ENCODE data around the gene GLIS2. TPM values are rescaled to one million over a fixed set of nuclear protein-coding genes. Genes with fewer than 3 reads are reported as not detected.

The GLIS2 gene
- polyA plus RNA-seq, 1 experiment: 2.2 TPM

DNA sequence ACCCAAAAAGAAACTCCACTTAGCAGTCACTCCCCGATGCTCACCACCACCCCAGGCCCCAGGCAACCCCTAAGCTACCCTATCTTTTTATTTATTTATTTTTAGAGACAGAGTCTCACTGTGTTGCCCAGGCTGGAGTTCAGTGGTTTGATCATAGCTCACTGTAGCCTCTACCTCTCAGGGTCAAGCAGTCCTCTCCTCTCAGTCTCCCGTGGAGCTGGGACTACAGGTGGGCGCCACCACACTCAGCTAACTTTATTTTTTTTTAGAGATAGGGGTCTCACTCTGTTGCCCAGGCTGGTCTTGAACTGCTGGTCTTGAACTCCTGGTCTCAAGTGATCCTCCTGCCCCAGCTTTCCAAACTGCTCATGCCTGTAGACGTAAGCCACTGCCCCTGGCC is 14.7 kb upstream of the GLIS2 start:
- CTCF ChIA-PET: interaction anchor here (0.7 to 1.0 kb wide), 2 partner anchors 9 to 47 kb away, joined by 3 read pairs; no protein-coding TSS in a partner anchor
- TF ChIP-seq, protein P1, sequence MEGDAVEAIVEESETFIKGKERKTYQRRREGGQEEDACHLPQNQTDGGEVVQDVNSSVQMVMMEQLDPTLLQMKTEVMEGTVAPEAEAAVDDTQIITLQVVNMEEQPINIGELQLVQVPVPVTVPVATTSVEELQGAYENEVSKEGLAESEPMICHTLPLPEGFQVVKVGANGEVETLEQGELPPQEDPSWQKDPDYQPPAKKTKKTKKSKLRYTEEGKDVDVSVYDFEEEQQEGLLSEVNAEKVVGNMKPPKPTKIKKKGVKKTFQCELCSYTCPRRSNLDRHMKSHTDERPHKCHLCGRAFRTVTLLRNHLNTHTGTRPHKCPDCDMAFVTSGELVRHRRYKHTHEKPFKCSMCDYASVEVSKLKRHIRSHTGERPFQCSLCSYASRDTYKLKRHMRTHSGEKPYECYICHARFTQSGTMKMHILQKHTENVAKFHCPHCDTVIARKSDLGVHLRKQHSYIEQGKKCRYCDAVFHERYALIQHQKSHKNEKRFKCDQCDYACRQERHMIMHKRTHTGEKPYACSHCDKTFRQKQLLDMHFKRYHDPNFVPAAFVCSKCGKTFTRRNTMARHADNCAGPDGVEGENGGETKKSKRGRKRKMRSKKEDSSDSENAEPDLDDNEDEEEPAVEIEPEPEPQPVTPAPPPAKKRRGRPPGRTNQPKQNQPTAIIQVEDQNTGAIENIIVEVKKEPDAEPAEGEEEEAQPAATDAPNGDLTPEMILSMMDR (IDR thresholded peaks at IDR 0.05; ENCODE audit: low read depth, low read length): no peak
- Histone ChIP-seq H3K27me3 (ENCODE audit: control insufficient read depth, insufficient read depth, low read length) (no peaks in the 10 kb centered on the region), H3K27ac (ENCODE audit: low read depth, low read length) (no peak overlapping the region), H3K4me3 (ENCODE audit: low read depth, low read length) (no peak overlapping the region), H3K9me3 (ENCODE audit: control insufficient read depth, insufficient read depth, low read length) (no peaks in the 10 kb centered on the region; the same call in 1 of the 2 replicates)
- DNase-seq (ENCODE audit: low read depth, low spot score): no peak
- POLR2A ChIA-PET: interaction anchor here (0.7 kb wide), 1 partner anchor 8 kb away, joined by 3 read pairs; no protein-coding TSS in a partner anchor

DNA sequence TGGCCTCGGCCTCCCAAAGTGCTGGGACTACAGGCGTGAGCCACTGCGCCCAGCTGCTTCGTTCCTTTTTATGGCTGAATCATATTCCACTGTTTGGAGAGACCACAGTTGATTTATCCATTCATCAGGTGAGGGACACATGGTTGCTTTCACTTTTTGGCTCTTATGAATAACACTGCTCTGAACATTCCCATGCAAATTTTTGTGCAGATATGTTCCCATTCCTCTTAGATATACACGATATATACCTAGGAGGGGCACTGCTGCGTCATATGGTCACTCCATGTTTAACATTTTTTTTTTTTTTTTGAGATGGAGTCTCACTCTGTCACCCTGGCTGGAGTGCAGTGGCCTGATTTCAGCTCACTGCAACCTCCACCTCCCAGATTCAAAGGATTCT is 13.9 kb upstream of the GLIS2 start:
- ChIA-PET CTCF (interaction anchor here (0.6 to 1.0 kb wide), 3 partner anchors 8 to 48 kb away, joined by 3 read pairs; no protein-coding TSS in a partner anchor), POLR2A (no interaction called here)
- TF ChIP-seq, protein P1 (IDR thresholded peaks at IDR 0.05; ENCODE audit: low read depth, low read length): no peak
- Histone ChIP-seq H3K4me3 (ENCODE audit: low read depth, low read length) (no peak overlapping the region), H3K27me3 (ENCODE audit: control insufficient read depth, insufficient read depth, low read length) (no peaks in the 10 kb centered on the region), H3K9me3 (ENCODE audit: control insufficient read depth, insufficient read depth, low read length) (no peaks in the 10 kb centered on the region; the same call in 1 of the 2 replicates), H3K27ac (ENCODE audit: low read depth, low read length) (no peak overlapping the region)
- DNase-seq (ENCODE audit: low read depth, low spot score): no peak

DNA sequence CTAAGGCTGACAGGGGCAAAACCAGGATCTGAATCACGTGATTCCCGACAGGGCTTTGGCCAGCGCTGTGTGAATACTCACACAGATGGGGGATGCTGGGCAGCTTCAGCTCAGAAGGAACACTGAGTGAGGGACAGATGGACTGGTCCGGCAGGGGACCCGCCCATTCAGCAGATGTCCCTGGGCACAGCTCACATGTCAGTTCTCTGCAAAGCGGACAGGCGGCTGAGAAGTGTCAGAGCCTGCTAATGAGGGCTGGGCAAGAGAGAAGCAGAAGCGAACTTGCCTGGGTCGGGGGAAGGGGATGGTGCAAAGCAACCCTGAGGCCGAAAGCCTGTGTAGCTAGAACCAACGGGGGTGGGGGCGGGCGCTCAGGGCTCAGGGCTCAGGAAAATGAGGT is 11.9 kb upstream of the GLIS2 start:
- Histone ChIP-seq H3K4me3 (ENCODE audit: low read depth, low read length) (no peak overlapping the region), H3K27me3 (ENCODE audit: control insufficient read depth, insufficient read depth, low read length) (no peaks in the 10 kb centered on the region), H3K9me3 (ENCODE audit: control insufficient read depth, insufficient read depth, low read length) (no peaks in the 10 kb centered on the region; the same call in 1 of the 2 replicates), H3K27ac (ENCODE audit: low read depth, low read length) (no peak overlapping the region)
- no peak for DNase-seq (ENCODE audit: low read depth, low spot score)
- ChIA-PET POLR2A (no interaction called here), CTCF (interaction anchor here (0.7 to 1.7 kb wide), 2 partner anchors 15 to 50 kb away, joined by 5 to 10 read pairs; no protein-coding TSS in a partner anchor)
- TF ChIP-seq, protein P1 (IDR thresholded peaks at IDR 0.05; ENCODE audit: low read depth, low read length): no peak

DNA sequence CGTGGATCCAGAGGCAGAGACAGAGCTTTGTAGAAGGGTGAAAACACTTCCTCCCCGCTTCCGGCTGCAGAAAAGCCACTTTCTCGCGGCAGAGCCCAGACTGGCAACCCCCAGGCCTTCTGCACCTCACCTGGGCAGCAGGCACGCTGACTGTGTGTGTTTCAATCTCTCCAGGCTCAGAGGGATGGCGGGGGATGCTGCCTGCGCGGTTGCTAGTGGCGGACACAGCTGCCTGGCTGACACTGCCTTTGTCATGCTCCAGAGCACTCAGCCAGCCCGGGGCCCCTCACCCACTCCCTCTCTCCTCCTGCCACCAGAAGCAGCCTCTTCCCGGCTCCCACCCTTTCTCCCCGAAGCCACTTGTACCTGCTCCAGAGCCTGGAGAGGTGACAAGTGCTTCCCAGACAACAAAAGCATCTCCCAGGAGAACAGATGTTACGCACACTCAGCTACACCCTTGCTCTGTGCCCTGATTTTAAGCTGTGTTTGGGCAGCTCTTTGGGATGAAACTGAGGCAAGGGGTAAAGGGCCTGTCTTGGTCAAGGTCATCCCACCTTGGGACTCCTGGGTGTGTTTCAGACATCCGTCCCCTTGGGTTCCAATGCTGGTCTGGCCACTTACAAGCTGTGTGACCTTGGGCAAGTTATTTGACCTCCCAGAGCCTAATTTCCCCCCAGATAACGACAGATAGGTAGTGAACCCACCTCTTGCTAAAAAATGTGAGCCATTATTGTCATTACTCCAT is 9.2 kb upstream of the GLIS2 start:
- TF ChIP-seq, protein P1 (IDR thresholded peaks at IDR 0.05; ENCODE audit: low read depth, low read length): no peak
- no peak for DNase-seq (ENCODE audit: low read depth, low spot score)
- ChIA-PET CTCF (no interaction called here), POLR2A (interaction anchor here (1.6 kb wide), 1 partner anchor 33 kb away, joined by 4 read pairs; no protein-coding TSS in a partner anchor)
- H3K9me3 ChIP-seq (ENCODE audit: control insufficient read depth, insufficient read depth, low read length): no peaks in the 10 kb centered on the region; the same call in 1 of the 2 replicates
- no peaks in the 10 kb centered on the region for H3K27me3 ChIP-seq (ENCODE audit: control insufficient read depth, insufficient read depth, low read length)
- H3K4me3 ChIP-seq (ENCODE audit: low read depth, low read length): peak overlapping the region; percentile 68
- H3K27ac ChIP-seq (ENCODE audit: low read depth, low read length): peak overlapping the region; percentile 65
